Naive B cell (primary cell): Measurements from ENCODE around the gene FUBP1. TPM values are rescaled to one million over a fixed set of nuclear protein-coding genes. Genes with fewer than 3 reads are reported as not detected.
"Not testable (repeated sequence)": the region's sequence is repeated elsewhere in the genome, so short reads cannot be mapped to it uniquely, and the experiment has no call there.

ENCODE experiments used
- ATAC-seq, 2 donors: fragments of 150-1000 bp; cut with Tn5 transposase; 2 replicates each; pipeline ENCODE4 v1.10.0; 2021; ENCODE audit warnings: low read depth in 2 of 2, mild to moderate bottlenecking in 2 of 2, moderate library complexity in 2 of 2
- DNase-seq: peaks from one replicate; pipeline ENCODE4 v3.0.0; 2022
- H3K27ac Mint-ChIP-seq, 6 donors: one replicate each; pipeline ENCODE4 v1.8.0; 2020 to 2022; ENCODE audit warnings: mild to moderate bottlenecking in 6 of 6, mixed read lengths in 6 of 6, moderate library complexity in 5 of 6, inconsistent platforms in 2 of 6
- H3K27me3 Mint-ChIP-seq, 3 donors: one replicate each; pipeline ENCODE4 v1.8.0; 2021 to 2022; ENCODE audit warnings: mixed read lengths in 3 of 3, mild to moderate bottlenecking in 1 of 3
- H3K36me3 Mint-ChIP-seq, 2 donors: one replicate each; pipeline ENCODE4 v1.8.0; 2020 to 2022; ENCODE audit warnings: mixed read lengths in 2 of 2, inconsistent platforms in 1 of 2, mild to moderate bottlenecking in 1 of 2
- H3K4me1 Mint-ChIP-seq, 3 donors: one replicate each; pipeline ENCODE4 v1.8.0; 2020 to 2022; ENCODE audit warnings: mixed read lengths in 3 of 3, inconsistent platforms in 1 of 3, mild to moderate bottlenecking in 1 of 3, moderate library complexity in 1 of 3
- H3K4me3 Mint-ChIP-seq, 8 donors: one replicate each; pipeline ENCODE4 v1.8.0; 2020 to 2022; ENCODE audit warnings: mild to moderate bottlenecking in 8 of 8, mixed read lengths in 8 of 8, moderate library complexity in 8 of 8, inconsistent platforms in 2 of 8
- H3K9me3 Mint-ChIP-seq, 7 donors: one replicate each; pipeline ENCODE4 v1.8.0; 2020 to 2022; ENCODE audit warnings: mixed read lengths in 7 of 7, mild to moderate bottlenecking in 5 of 7, inconsistent platforms in 2 of 7, moderate library complexity in 1 of 7
- polyA plus RNA-seq, 6 donors: library from polyadenylated mRNA; unstranded; fragments of 300-500 nt; fragmentation: Illumina TruSeq; gene quantifications; one replicate each; pipeline ENCODE4 v1.2.3, GENCODE V29; 2021; ENCODE audit warnings: low read depth in 6 of 6

Gene FUBP1
- polyA plus RNA-seq, 6 donors from 2014 or later, result 19.8 to 58.4 (median 45.8) TPM

GRCh38 chr1:77925518-77925917, 53.4 kb downstream of the FUBP1 start:
- H3K36me3 Mint-ChIP-seq, result no peaks in the 10 kb centered on the region
- H3K27ac Mint-ChIP-seq, result no peak overlapping the region
- H3K9me3 Mint-ChIP-seq, result no peaks in the 10 kb centered on the region
- DNase-seq, result no peak
- no peak overlapping the region for H3K4me3 Mint-ChIP-seq
- H3K27me3 Mint-ChIP-seq, result no peaks in the 10 kb centered on the region
- H3K4me1 Mint-ChIP-seq, result peaks cover 0 to 10% (median 7%) of the 10 kb centered on the region in 3 donors
- ATAC-seq, result no peak

GRCh38 chr1:77918918-77919317, 60.0 kb downstream of the FUBP1 start:
- not testable (repeated sequence) for H3K4me1 Mint-ChIP-seq, H3K9me3 Mint-ChIP-seq, H3K27ac Mint-ChIP-seq, H3K27me3 Mint-ChIP-seq, H3K4me3 Mint-ChIP-seq, ATAC-seq, DNase-seq, H3K36me3 Mint-ChIP-seq

GRCh38 chr1:77910116-77910515, 68.8 kb downstream of the FUBP1 start:
- H3K27ac Mint-ChIP-seq, result no peak overlapping the region
- no peaks in the 10 kb centered on the region for H3K36me3 Mint-ChIP-seq
- ATAC-seq (no peak), DNase-seq (no peak)
- no peaks in the 10 kb centered on the region for H3K27me3 Mint-ChIP-seq
- H3K4me3 Mint-ChIP-seq, result no peak overlapping the region
- H3K9me3 Mint-ChIP-seq, result no peaks in the 10 kb centered on the region
- no peaks in the 10 kb centered on the region for H3K4me1 Mint-ChIP-seq

GRCh38 chr1:77906624-77907023, 72.2 kb downstream of the FUBP1 start:
- no peaks in the 10 kb centered on the region for H3K27me3 Mint-ChIP-seq
- no peak overlapping the region for H3K4me3 Mint-ChIP-seq
- no peak overlapping the region for H3K27ac Mint-ChIP-seq
- no peaks in the 10 kb centered on the region for H3K36me3 Mint-ChIP-seq
- no peak for ATAC-seq
- H3K9me3 Mint-ChIP-seq, result no peaks in the 10 kb centered on the region
- H3K4me1 Mint-ChIP-seq, result no peaks in the 10 kb centered on the region
- no peak for DNase-seq

- Mint-ChIP-seq H3K27ac (no peak overlapping the region), H3K9me3 (no peaks in the 10 kb centered on the region), H3K4me1 (no peaks in the 10 kb centered on the region), H3K36me3 (no peaks in the 10 kb centered on the region), H3K4me3 (no peak overlapping the region), H3K27me3 (no peaks in the 10 kb centered on the region)
- ATAC-seq (no peak), DNase-seq (no peak)
Measured at GRCh38 chr1:77906019-77906545, 72.8 kb downstream of the FUBP1 start.

GRCh38 chr1:77905603-77906002, 73.3 kb downstream of the FUBP1 start:
- H3K36me3 Mint-ChIP-seq, result no peaks in the 10 kb centered on the region
- DNase-seq (no peak), ATAC-seq (no peak)
- no peaks in the 10 kb centered on the region for H3K4me1 Mint-ChIP-seq
- H3K9me3 Mint-ChIP-seq, result no peaks in the 10 kb centered on the region
- H3K27ac Mint-ChIP-seq, result no peak overlapping the region
- H3K4me3 Mint-ChIP-seq, result no peak overlapping the region
- no peaks in the 10 kb centered on the region for H3K27me3 Mint-ChIP-seq

- ATAC-seq (no peak), DNase-seq (peak; percentile 2)
- Mint-ChIP-seq H3K36me3 (no peaks in the 10 kb centered on the region), H3K4me1 (no peaks in the 10 kb centered on the region), H3K4me3 (no peak overlapping the region), H3K9me3 (peaks cover 0 to 4% (median 0%) of the 10 kb centered on the region in 7 donors), H3K27ac (no peak overlapping the region), H3K27me3 (peaks cover 0 to 4% (median 0%) of the 10 kb centered on the region in 3 donors)
Measured at GRCh38 chr1:77900687-77901293, 78.1 kb downstream of the FUBP1 start.

GRCh38 chr1:77899647-77900320, 79.1 kb downstream of the FUBP1 start:
- peaks cover 0 to 4% (median 0%) of the 10 kb centered on the region in 7 donors for H3K9me3 Mint-ChIP-seq
- DNase-seq (no peak), ATAC-seq (no peak)
- no peaks in the 10 kb centered on the region for H3K36me3 Mint-ChIP-seq
- H3K27me3 Mint-ChIP-seq, result peaks cover 0 to 4% (median 0%) of the 10 kb centered on the region in 3 donors
- no peaks in the 10 kb centered on the region for H3K4me1 Mint-ChIP-seq
- no peak overlapping the region for H3K4me3 Mint-ChIP-seq
- no peak overlapping the region for H3K27ac Mint-ChIP-seq

Other genes starting within 250 kb of the FUBP1 start
- 10 to 100 TPM; 31.1 to 43.1 (median 37.6) TPM for gene USP33, start 219.2 kb downstream of the FUBP1 start, polyA plus RNA-seq
- gene MIGA1, start 199.4 kb downstream of the FUBP1 start, polyA plus RNA-seq, result 10 to 100 TPM in 5 of 6 donors, 1 to 10 TPM in 1; 7.4 to 15.3 (median 13.0) TPM
- gene NEXN, start 90.4 kb downstream of the FUBP1 start, polyA plus RNA-seq, result 1 to 10 TPM; 1.3 to 3.7 (median 2.2) TPM
- gene DNAJB4, start 25.9 kb upstream of the FUBP1 start, polyA plus RNA-seq, result 1 to 10 TPM; 5.0 to 9.8 (median 6.5) TPM
- gene GIPC2, start 66.9 kb upstream of the FUBP1 start, polyA plus RNA-seq, result not detected